GM18498 (cell line): Measurements from ENCODE around the gene TRERF1.

ENCODE experiments used
- ATAC-seq: cut with Tn5 transposase; IDR thresholded peaks from one replicate; pipeline ENCODE4 v1.9.1; 2021; ENCODE audit warnings: mild to moderate bottlenecking, moderate library complexity; ENCODE audit not compliant: unreplicated experiment

Gene TRERF1

GRCh38 chr6:42315991-42316970, 135.4 kb downstream of the TRERF1 start:
- no peak for ATAC-seq

GRCh38 chr6:42315259-42315990, 136.3 kb downstream of the TRERF1 start:
- ATAC-seq: no peak

GRCh38 chr6:42314571-42315258, 137.0 kb downstream of the TRERF1 start:
- no peak for ATAC-seq

GRCh38 chr6:42313941-42314570, 137.7 kb downstream of the TRERF1 start:
- no peak for ATAC-seq

GRCh38 chr6:42313038-42313437, 138.7 kb downstream of the TRERF1 start:
- ATAC-seq: no peak

GRCh38 chr6:42307141-42307470, 144.6 kb downstream of the TRERF1 start:
- ATAC-seq: no peak

GRCh38 chr6:42306439-42307140, 145.1 kb downstream of the TRERF1 start:
- ATAC-seq: no peak

- ATAC-seq: no peak
Measured at GRCh38 chr6:42304053-42304712, 147.5 kb downstream of the TRERF1 start.

- no peak for ATAC-seq
Measured at GRCh38 chr6:42302411-42302810, 149.3 kb downstream of the TRERF1 start.

- no peak for ATAC-seq
Measured at GRCh38 chr6:42301986-42302385, 149.7 kb downstream of the TRERF1 start.

- ATAC-seq: no peak
Measured at GRCh38 chr6:42300701-42301100, 151.0 kb downstream of the TRERF1 start.

GRCh38 chr6:42300185-42300584, 151.5 kb downstream of the TRERF1 start:
- no peak for ATAC-seq

GRCh38 chr6:42297661-42298060, 154.1 kb downstream of the TRERF1 start:
- no peak for ATAC-seq

- ATAC-seq: no peak
Measured at GRCh38 chr6:42296614-42297013, 155.1 kb downstream of the TRERF1 start.

GRCh38 chr6:42295677-42296076, 156.0 kb downstream of the TRERF1 start:
- no peak for ATAC-seq

GRCh38 chr6:42295181-42295580, 156.5 kb downstream of the TRERF1 start:
- no peak for ATAC-seq

GRCh38 chr6:42294759-42295158, 157.0 kb downstream of the TRERF1 start:
- ATAC-seq: no peak

GRCh38 chr6:42293386-42293977, 158.2 kb downstream of the TRERF1 start:
- no peak for ATAC-seq

GRCh38 chr6:42292004-42292740, 159.6 kb downstream of the TRERF1 start:
- ATAC-seq: no peak
